GM19467 (cell line): ENCODE data around the gene RAD51B.
A peak's percentile ranks its signal among the peaks of the same experiment; 100 is the strongest.

Source experiments
- ATAC-seq: cut with Tn5 transposase; IDR thresholded peaks from one replicate; pipeline ENCODE4 v1.9.1; 2021; ENCODE audit warnings: mild to moderate bottlenecking, moderate library complexity; ENCODE audit not compliant: unreplicated experiment

The RAD51B gene

DNA sequence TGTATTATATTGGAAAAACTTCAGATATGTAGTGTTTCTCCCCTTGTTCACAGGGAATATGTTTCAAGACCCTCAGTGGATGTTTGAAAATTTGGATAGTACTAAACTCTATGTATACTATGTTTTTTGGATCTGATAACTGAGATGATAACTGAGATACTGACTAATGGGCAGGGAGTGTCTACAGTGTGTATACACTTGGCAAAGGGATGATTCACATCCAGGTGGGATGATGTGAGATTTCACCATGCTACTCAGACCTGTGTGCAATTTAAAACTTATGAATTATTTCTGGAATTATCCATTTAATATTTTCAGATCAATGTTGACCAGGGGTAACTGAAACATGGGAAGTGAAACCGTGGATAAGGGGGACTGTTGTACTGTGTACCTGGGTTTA is 13.8 kb downstream of the RAD51B start:
- no peak for ATAC-seq

DNA sequence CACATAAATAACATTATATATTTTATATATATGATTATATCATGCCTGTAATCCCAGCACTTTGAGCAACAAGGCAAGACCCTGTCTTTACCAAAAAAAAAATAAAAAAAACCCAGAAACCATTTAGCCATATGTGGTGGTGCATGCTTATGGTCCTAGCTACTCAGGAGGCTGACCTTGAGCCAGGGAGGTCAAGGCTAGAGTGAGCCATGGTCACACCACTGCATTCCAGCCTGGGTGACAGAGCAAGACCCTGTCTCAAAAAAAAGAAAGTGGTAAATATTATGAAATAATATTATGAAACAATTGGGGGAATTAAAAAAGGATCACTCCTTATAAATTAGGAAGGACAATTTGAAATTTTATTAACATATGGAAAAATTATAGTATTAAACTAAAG is 16.0 kb downstream of the RAD51B start:
- no peak for ATAC-seq

DNA sequence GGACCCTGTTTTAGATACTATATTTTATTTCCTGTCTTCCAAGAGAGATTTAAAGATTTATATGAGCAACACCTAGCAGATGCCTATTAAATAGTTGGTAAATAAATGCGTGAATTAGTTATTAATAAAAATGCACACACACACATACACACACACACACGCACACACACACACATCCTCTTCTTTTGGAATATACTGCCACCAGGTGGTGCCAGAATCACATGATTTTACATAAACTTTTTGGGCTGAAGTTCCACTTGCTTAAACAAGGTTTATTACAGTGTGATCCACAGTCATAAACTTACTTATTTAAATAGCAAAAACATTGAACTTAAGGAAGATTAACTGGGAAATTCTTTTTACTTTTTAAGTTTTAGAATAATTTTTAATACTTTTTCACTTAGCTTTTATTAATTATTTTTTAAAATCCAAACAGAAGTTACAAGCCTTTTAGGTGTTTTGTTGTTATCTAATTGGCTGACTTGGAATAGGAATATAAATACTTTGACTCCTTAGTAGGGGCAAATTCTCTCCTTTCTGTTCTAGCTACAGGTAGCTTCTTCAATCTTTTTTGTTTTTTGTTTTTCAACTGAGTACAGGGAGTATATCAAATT is 17.5 kb downstream of the RAD51B start:
- ATAC-seq = no peak

DNA sequence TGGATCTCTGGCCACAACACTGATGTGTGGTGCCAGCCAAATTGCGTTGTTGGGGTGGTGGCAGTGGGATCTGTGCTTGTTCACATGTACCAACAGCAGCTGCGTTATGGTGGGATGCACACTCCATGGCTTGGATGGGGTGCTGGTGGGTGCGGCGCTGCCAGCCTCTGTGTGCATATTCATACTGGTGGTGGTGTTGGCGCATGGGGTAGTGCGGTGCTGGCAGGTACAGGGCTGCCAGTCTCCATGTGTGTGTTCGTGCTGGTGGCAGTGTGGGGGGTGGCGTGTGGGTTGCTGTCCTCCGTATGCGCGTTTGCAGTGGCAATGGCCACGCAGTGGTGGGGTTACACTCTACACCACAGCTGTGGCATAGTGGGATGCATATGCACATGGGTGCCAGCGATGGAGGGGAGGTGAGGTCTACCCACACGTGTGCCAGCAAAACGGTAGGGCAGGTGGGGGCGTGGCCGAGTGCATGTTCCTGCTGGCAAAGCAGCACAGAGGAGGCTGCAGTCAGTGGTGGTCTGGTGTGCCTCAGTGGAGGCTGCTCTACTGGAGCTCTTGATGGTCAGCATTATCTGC is 26.5 kb downstream of the RAD51B start:
- ATAC-seq = no peak

DNA sequence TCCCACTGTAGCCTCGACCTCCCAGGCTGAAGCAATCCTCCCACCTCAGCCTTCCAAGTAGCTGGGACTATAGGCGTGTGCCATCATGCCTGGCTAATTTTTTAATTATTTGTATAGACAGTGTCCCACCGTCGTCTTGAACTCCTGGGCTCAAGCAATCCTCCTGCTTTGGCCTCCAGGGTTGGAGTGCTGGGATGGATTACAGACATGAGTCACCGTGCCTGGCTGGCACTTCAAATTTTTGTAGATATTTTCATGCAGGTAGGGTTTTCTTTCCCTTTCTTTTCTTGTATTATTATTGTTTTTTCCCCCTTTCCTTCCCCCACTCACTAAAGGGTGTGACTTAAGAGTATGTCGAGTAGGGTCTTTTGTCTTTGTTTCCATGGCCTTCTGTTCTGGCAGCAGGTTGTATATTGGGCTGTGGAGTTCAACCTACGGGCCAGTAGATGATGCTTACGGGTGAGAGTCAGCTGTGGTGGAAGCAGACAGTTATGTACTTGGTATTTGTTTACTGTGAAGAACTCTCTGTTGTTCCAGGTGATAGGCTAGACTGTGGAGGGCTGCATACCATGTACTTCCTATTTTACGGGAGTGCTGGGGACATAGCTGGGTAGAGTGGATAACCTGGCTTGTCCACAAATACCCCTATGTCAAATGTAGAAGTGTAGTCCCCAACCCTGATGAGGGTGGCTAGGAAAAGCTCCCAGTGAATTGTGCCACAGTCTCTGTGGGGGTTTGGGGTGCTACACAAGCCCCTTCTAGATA is 30.7 kb downstream of the RAD51B start:
- no peak for ATAC-seq

DNA sequence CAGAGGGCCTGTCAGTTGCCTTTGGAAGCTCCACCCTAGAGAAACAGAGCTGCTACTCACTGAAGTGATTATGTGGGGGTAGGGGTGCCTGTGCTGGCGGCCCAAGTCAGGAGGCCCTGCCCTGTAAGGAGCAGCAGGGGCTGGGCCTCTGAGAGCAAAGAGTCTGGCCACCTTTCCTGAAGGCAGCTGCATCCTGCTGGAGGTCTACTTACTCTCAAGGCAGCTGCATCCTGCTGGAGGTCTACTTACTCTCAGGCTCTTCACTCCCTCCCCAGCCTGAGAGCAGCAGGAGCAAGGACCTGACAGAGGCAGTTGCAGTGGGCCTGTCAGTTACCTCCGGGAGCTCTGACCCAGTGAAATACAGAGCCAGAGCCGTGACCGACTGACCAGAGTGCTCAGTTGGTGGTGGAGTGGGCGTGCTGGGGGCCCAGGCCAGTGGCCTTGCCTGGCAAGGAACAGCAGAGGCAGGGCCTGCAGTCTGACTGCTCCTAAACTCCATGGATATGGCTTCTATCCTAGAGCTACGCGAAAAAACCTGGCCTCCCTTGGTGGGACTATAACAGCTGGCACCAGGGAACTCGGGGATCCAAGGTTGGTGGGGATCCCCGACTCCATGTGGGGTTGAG is 32.3 kb downstream of the RAD51B start:
- ATAC-seq = no peak

DNA sequence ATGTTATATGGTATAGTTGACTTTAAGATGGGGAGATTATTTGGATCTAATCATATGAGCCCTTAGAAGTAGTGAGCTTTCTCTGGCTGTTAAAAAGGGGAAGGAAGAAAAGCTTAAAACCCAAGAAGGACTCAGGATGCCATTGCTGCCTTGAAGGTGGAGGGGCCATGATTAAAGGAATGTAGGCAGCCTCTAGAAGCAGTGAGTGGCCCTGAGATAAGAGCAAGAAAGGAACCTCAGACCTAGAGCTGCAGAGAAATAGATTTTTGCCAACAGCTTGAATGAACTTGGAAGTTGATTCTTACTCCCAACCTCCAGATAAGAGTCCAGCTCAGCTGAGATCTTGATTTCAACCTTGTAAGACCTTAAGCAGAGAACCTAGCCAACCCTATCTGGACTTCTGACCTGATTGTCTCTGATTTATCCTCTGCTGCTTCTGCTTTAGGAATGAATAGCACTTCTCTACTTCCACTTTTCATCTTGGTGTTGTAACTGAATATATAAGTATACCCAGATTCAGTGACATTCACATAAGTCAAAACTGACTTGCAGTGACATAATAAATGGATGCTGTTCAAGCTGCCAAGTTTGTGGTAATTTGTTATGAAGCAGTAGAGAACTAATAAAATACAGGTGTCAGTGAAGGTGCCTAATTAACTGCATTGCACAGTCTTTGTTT is 33.5 kb downstream of the RAD51B start:
- ATAC-seq = no peak

DNA sequence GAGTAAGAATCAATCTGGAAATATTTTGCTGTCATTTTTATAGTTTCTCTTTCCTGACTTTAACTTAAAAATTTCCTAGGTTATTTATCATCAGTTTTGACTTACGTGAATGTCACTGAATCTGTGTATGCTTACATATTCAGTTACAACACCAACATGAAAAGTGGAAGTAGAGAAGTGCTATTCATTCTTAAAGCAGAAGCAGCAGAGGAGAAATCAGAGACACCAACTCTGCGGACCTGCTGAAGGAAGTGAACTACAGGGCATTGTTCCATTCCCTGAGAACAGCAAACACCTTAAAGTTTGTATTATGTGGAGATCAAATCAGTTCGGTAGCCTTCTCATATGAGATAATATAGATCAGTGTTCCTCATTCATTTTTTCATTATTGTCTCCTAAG is 34.1 kb downstream of the RAD51B start:
- no peak for ATAC-seq

DNA sequence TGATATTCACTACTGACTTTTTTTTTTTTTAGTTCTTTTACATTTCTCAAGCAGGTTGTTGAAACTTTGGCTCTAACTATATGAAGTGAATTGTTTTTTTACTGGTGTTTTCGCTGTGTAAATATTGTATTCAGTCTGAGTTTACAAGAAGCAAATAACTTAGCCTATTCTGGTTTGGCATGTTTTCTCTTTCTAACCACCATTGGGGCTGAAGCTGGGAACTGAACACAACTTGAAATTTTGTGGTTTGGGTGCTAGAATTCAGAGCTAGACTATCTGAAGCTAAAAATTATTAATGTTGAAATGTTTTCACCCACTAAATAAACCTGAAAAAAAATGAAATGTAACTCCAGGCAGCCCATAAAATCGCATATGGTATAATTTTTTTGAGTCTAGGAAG is 37.2 kb downstream of the RAD51B start:
- no peak for ATAC-seq

DNA sequence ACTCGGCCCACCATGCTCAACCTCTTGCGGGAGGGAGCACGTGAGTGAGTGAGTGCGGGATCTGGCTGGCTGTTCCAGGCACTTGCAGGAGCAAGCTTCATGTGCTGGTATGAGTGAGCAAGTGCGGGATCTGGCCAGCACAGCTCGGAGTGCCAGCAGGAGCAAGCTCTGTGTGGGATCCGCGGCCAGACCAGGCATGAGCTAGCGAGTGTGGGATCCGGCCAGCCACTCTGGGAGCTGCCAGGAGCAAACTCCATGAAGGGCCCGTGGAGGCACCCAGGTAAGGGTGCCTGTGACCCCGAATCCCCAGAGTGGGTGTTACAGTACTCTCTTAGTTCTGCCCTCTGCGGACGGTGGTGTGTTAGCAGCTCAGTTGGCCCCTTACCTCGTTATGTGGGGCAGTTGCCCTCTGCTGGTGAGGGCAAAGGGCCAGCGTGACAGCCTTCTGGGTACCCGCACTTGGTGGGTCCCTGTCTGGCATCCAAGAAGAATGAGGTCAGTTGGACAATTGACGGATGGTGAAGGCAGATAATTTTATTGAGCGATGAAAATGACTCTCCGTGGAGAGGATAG is 38.3 kb downstream of the RAD51B start:
- no peak for ATAC-seq

DNA sequence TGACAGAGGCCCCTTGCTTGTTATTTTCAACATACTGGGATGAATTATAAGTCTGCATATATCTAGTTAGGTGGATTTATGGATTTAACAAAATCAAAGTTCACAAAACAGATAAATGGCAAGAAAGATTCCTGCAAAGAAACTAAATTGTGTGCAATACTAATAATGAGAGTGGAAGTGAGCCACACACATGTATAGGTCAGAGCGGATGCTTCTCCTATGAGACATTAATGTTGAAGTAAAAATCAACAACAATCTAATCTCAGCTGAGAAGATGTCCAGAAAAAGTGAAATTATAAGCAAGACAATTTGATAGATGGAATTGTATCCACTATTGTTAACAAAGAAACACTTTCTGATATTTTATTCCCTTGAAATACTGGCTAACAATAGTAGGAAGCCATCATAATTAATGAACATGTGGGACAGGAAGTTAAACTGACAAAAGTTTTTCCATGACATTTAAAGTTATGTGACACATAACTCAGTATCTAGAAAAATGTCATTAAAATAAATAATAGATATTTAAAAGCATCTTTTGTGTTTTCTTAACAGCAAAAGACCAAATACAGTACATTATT is 39.7 kb downstream of the RAD51B start:
- no peak for ATAC-seq

DNA sequence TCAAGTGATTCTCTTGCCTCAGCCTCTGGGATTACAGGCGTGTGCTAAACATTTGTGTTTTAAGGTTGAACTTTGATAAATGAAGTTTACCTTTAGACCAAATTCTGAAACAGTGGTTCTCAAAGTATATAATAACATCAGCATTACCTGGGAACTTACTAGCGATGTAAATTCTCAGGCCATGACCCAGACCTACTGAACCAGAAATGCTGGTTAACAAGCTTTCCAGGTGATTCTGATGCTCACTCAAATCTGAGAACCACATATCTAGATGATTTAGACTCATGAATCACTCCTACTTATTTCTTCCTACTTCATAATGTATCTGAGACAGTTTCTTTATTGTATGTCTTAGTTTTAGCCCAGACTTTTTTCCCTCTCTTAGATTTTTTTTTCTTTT is 43.6 kb downstream of the RAD51B start:
- ATAC-seq = no peak

DNA sequence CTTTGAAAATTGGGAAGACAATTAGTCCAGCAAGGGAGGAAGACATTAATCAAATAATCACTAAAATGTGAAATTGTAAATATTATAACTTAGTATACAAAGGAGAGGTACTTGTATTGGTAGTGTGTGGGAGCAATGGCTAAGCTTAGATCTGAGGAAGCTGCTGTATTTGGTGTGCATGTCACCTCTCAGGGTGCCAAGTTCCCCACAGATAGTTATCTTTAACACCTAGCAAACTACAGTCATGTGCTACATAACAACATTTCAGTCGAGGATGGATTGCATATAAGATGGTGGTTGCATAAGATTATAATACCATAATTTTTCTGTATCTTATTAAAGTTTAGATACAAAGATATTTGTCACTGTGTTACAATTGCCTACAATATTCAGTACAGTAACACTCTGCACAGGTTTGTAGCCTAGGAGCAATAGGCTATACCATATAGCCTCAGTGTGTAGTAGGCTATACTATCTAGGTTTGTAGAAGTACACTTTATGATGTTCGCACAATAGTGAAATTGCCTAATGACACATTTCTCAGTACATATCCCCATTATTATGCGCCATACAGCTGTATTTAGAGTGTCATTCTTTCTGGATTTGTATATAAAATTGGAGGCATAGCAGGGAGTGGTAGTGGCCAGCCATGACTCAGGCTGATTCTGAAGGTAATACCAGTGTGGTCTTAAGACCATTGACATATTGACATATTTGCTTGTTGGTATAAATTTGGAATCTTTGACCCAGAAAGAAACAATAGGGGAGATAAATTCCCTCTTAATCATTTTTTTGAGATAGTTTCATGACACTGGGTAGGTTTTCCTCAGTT is 55.8 kb downstream of the RAD51B start:
- no peak for ATAC-seq

DNA sequence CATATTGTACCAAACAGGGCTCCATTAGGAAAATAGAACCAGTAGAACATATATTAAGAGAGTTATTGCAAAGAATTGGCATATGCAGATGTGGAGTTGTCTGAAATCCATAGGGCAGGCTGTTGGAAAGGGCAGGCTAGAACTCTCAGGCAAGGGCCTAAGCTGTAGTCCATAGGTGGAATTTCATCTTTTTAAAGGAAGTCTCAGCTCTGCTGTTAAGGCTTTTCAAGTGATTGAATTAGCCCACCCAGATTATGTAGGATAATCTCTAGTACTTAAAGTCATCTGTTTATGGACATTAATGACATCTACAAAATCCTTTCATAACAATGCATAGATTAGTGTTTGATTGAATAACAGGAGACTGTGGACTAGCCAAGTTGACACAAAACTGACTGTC is 59.4 kb downstream of the RAD51B start:
- no peak for ATAC-seq

DNA sequence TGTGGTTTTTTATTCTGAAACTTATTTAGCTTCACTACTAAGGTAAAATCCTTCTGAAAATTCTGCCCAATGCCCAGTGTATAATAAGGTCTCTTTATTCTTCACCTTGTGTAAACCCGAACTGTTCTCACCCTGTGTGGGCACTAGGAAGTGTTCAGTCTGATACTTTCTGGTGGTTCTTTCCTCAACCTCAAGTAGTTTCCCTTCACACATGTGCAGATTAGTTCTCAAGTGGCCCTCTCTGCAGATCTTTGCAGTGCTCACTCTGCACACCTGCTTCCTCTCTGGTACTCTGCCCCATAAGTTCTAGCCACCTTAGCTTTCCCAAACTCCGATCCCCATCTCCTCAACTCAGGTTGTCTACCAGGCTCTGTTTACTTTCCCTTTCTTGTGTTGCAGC is 61.6 kb downstream of the RAD51B start:
- ATAC-seq = peak; percentile 92

DNA sequence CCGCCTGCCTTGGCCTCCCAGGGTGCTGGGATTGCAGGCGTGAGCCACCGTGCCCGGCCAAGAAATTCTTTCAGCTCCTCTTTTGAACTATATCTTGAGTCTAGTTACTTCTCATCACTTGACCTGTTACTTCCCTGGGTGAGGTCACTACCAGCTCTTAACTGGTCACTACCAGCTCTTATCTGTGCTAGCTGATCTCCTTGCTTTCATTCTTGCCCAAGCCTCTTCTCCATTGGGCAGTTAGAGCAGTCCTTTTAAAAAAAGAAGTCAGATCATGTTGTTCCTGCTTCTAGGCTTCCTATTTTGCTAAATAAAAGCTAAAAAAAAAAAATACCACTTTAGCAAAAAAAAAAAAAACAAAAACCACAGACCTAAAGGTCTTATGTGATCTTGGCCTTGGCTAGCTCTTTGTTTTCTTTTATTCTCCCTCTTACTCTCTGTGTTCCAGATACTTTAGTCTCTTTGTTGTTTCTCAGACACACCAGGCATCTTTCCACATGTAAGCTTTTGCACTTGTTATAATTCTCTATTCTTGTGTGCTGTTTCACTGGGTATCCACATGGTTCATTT is 63.5 kb downstream of the RAD51B start:
- no peak for ATAC-seq

DNA sequence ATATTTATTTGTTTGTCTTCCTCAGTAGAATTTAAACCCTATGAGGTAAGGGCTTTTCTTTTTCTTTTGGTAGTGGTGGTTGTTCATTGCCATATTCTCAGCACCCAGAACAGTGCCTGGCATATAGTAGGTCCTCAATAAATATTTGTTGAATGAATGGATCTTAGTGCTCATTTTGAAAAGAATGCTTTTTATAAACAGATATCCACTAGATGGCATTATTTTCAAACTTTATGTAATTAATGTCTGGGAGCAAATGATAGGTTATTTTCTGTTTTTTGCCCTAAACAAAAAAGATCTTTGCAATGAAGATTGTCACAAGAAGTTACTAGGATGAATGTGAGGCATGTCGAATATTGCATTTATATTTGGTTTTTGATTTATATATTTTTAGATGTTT is 64.1 kb downstream of the RAD51B start:
- no peak for ATAC-seq

DNA sequence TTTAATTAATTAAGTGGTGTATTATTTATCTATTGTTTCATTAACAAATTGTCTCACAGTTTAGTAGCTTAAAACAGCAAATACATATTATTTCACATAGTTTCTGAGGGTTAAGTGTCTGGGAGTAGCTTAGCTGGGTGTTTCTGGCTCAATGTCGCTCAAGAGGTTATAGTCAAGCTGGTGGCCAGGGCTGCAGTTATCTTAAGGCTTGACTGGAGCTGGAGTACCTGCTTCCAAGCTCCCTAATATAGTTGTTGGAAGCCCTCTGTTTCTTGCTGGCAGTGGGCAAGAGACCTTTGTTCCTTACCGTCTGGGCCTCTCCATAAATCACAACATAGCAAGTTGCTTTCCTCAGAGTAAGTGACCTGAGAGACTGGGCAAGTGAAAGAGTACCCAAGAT is 66.6 kb downstream of the RAD51B start:
- no peak for ATAC-seq

DNA sequence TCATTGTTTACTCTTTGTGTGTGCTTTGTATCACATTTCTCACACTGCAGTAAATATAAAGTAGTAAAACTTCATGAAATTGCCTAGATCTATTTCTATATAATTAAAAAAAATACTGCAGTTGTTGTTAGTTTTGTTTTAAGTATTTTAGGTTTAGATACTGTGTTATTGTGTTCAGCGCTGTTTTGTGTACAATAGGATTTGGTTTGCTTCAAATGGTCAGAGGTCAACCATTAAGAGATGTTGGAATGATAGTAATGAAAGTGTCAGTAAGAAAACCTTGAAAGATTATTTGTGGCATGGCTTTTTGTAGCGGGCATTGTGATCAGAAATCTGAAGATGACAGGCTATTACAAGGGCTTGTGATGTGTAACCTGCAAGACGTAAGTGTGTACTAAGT is 67.9 kb downstream of the RAD51B start:
- no peak for ATAC-seq

DNA sequence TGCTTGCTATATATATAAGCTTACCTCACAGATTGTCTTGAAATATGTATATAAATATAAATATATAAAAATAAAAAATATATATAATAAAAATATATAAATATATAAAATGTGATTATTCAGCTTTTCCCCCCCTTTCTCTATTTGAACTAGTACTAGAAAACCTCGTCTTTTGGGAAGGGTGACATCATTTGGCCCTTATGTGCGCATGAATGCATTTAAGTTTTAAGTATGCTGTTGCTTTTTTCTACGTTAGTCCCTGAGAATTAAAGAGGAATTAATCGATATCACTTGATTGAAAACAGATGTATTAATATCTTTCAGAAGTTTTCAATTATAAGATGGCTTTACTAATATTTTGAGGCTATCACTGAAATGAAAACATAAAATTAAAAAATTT is 69.9 kb downstream of the RAD51B start:
- ATAC-seq = no peak
